ENCODE results near the gene MDM1. TPM values are rescaled to one million over a fixed set of nuclear protein-coding genes. Genes with fewer than 3 reads are reported as not detected.

Gene MDM1
- total RNA-seq, 1 donor from 2014 or later: 10.5 TPM

DNA sequence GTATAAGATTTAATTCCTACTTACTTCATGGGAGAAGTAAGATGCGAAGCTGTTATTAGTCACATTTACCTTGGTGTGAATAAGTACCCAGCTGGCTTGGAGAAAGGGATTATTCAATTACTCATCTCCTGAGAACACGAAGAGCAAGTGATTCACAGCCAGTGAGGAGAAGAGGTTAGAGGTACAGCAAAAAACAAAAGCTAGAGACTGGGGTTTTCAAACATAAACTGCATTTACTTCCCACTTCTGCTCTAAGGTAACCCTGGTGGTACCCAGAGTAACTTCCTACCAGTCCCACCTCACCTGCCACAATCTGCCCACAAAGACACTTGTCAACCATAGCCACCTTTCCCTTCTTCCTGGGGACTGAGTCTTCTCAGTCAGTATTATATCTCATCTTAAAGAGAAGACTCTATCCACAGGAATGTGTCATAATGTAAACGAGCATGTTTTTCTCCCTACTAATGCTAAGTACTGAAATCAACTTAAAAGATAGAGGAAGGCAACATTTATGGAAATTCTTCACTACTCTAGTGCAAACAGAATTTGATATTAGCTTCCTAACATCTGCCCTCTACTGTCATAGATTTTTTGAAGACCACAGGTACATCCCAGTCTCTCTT, 72.7 kb downstream of the MDM1 start:
- ATAC-seq (no peak), DNase-seq (no peak)
- H3K4me3 ChIP-seq: no peak overlapping the region

DNA sequence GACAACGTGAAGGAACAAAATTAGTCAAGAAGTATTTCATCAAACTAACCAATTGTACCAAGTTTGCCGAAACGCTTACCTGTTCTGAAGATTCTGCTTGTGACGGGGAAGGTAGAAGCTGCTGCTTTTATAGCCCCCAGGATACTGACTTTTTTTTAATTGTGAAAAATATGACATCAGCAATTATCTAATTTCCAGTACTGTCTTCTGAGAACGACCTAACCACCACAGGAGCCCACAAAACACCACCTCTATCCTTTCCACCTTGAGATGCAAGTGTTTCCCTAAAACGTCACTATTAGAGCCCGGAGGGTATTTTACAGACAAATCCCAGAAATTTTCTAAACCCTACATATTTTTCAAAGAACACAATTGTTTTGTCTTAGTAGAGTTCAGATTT, 78.7 kb downstream of the MDM1 start, which contains the start of gene IL22:
IL22 (minus strand) TSS at position 101 of the 400 bp plus-strand sequence. CDS start 156 bp downstream, outside the sequence.
- H3K9me3 ChIP-seq: no peaks in the 10 kb centered on the region
- H3K27ac ChIP-seq: no peak within 1 kb of the TSS
- peaks cover 3% of the 10 kb centered on the region for H3K27me3 ChIP-seq
- intact Hi-C loops (cut with DNase I): no loop called here
- TF ChIP-seq, protein P1, sequence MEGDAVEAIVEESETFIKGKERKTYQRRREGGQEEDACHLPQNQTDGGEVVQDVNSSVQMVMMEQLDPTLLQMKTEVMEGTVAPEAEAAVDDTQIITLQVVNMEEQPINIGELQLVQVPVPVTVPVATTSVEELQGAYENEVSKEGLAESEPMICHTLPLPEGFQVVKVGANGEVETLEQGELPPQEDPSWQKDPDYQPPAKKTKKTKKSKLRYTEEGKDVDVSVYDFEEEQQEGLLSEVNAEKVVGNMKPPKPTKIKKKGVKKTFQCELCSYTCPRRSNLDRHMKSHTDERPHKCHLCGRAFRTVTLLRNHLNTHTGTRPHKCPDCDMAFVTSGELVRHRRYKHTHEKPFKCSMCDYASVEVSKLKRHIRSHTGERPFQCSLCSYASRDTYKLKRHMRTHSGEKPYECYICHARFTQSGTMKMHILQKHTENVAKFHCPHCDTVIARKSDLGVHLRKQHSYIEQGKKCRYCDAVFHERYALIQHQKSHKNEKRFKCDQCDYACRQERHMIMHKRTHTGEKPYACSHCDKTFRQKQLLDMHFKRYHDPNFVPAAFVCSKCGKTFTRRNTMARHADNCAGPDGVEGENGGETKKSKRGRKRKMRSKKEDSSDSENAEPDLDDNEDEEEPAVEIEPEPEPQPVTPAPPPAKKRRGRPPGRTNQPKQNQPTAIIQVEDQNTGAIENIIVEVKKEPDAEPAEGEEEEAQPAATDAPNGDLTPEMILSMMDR (IDR thresholded peaks at IDR 0.05): no peak
- no peaks in the 10 kb centered on the region for H3K4me1 ChIP-seq
- no peak for ATAC-seq
- H3K4me3 ChIP-seq: no peak within 1 kb of the TSS
- H3K36me3 ChIP-seq: no peaks in the 10 kb centered on the region
- DNase-seq: no peak

More for the DNA sequence above, 72.7 kb downstream of the MDM1 start:
- H3K9me3 ChIP-seq: no peaks in the 10 kb centered on the region
- peaks cover 5% of the 10 kb centered on the region for H3K27me3 ChIP-seq
- no peak overlapping the region for H3K27ac ChIP-seq
- no peaks in the 10 kb centered on the region for H3K4me1 ChIP-seq
- TF ChIP-seq, protein P1 (IDR thresholded peaks at IDR 0.05): no peak
- intact Hi-C loops (cut with DNase I): no loop called here
- H3K36me3 ChIP-seq: no peaks in the 10 kb centered on the region

DNA sequence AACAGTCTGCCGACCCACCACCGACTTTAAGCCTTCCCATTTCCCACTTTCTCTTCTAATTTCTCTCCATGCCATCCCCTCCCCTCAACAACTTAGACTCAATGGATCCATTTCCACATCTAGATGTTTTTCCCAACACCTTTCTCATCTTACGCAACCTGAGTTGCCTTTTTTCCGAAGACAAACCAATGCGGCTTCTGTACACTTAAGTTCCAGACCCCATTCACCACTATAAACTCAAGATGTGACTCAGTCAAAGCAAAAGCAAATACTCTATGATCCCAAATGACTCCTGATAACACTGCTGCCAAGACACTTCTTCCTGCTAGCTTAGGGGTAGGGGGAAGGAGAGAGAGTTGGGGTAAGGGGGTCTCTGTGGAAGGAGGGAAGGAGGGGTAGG, 80.1 kb downstream of the MDM1 start:
- TF ChIP-seq, protein P1 (IDR thresholded peaks at IDR 0.05): no peak
- no peaks in the 10 kb centered on the region for H3K9me3 ChIP-seq
- intact Hi-C loops (cut with DNase I): no loop called here
- no peak for ATAC-seq
- H3K4me3 ChIP-seq: no peak overlapping the region
- H3K36me3 ChIP-seq: no peaks in the 10 kb centered on the region
- no peaks in the 10 kb centered on the region for H3K4me1 ChIP-seq
- no peak overlapping the region for H3K27ac ChIP-seq
- DNase-seq: no peak
- no peaks in the 10 kb centered on the region for H3K27me3 ChIP-seq

DNA sequence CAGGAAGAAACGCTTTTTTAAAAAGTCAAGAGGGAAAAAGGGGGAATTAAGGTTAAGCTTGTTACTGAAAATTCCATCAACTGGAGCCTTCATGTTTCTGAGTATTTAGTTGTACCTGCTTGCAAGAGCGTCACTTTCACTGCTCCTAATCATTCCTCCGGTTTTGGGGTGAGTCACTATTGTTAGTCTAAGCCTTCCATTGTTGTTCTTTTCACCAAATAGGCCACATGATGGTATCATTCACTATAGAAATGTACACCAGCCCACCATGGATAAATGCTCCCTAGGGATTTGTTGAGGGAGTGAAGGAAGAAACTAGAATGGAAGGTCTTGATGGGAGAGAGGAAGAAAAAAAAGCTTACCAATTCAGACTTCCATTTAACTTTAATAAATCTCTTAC, 81.7 kb downstream of the MDM1 start:
- DNase-seq: no peak
- Histone ChIP-seq H3K27me3 (no peaks in the 10 kb centered on the region), H3K4me3 (no peak overlapping the region), H3K36me3 (no peaks in the 10 kb centered on the region), H3K4me1 (no peaks in the 10 kb centered on the region), H3K9me3 (no peaks in the 10 kb centered on the region), H3K27ac (no peak overlapping the region)
- intact Hi-C loops (cut with DNase I): no loop called here
- TF ChIP-seq, protein P1 (IDR thresholded peaks at IDR 0.05): no peak
- ATAC-seq: no peak

DNA sequence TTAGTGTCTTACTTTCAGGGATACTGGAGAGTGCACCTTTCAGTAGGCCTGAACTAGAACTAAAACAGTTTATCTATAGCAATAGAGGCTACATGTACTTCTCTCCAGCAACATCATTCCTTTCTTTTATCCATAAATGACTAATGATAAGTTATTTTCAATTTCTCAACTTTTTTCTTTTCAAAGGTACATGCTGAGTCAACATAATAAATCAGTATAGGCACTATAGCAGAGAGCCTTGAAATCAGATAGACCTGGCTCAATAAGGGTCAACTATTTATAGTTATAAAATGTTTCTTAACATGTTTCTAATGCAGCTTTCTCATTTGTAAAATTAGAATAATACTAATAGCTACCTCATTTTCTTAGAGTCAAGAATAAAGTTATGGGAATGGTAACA, 84.4 kb downstream of the MDM1 start:
- ATAC-seq: no peak
- intact Hi-C loops (cut with DNase I): no loop called here
- H3K36me3 ChIP-seq: no peaks in the 10 kb centered on the region
- DNase-seq: no peak
- no peaks in the 10 kb centered on the region for H3K27me3 ChIP-seq
- H3K4me1 ChIP-seq: no peaks in the 10 kb centered on the region
- H3K4me3 ChIP-seq: no peak overlapping the region
- no peak overlapping the region for H3K27ac ChIP-seq
- TF ChIP-seq, protein P1 (IDR thresholded peaks at IDR 0.05): no peak
- no peaks in the 10 kb centered on the region for H3K9me3 ChIP-seq

DNA sequence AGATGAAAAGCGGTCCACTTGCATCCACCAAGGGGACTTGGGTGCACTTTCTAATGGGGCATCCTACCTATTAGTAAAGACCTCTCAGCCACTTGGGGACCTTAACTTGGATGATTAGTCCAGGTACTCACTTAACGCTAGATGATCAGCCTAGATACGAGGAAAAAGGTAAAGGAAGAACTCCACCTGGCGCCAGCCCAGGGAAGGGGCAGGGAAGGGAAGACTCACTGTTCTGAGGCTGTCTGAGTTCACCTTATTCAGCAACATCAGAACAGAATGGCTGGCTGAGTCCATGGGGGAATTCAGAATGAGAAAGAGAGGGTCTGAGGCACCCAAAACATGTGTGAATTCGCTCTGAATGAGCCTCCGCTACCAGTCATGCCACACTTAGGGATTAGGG, 85.8 kb downstream of the MDM1 start:
- Histone ChIP-seq H3K27me3 (no peaks in the 10 kb centered on the region), H3K4me3 (no peak overlapping the region), H3K27ac (no peak overlapping the region), H3K9me3 (no peaks in the 10 kb centered on the region), H3K4me1 (no peaks in the 10 kb centered on the region), H3K36me3 (no peaks in the 10 kb centered on the region)
- no peak for DNase-seq
- TF ChIP-seq, protein P1 (IDR thresholded peaks at IDR 0.05): no peak
- intact Hi-C loops (cut with DNase I): no loop called here
- ATAC-seq: no peak
